GM21786 (cell line): ENCODE results near the gene UBE2Q1.

Experiments
- ATAC-seq: cut with Tn5 transposase; IDR thresholded peaks from one replicate; pipeline ENCODE4 v1.9.1; 2021; ENCODE audit not compliant: unreplicated experiment

UBE2Q1 gene

DNA sequence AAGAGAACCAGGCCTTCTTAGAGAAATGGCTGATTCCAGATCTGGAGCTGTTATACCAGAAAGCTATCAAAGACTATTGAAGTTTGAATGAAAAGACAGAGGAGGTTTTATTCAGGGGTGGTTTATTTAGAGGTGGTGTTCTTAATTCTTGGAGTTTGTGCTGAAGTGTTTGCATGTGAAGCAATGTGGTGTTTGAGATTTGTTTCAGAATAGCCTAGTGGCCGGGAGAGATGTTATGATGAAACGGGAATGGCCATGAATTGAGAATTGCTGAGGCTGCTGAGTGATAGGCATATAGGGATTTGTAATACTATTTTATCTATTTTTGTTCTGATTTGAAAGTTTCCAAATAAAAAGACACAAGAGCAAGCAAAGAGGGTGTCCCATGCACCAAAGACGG, 45.7 kb downstream of the UBE2Q1 start:
- ATAC-seq: no peak

DNA sequence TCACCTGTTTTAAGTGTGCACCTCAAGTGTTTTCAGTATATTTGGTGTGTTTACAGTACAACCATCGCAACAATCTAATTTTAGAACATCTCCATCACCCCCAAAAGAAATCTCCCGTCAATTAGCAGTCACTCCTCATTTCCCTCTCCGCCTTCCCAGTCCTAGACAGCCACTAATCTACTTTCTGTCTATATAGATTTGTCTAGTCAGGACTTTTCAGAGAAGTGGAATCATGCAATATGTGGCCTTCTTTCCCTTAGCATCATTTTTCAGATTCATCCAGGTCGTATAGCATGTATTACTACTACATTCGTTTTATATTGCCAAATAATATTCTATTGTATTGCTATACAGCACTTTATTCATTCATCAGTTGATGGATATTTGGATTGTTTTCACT, 54.6 kb downstream of the UBE2Q1 start:
- ATAC-seq: no peak

DNA sequence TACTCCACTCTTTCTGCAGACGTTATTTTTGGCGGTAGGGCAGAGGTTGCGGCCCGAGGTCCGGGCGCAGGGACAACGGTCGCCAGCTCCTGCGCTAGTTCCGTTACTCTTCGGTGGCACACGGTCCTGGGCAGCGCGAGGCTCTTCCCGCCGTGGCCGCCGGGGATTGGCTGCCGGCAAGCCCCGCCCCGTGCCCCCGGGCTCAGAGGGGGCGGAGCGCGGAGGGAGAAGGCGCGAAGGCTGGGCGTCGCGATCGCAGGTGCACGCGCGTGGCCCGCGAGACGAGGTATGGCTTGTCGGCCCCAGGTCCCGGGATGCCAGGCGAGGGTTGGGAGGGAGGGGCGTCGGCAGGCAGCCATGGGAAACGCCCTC, 55.7 kb downstream of the UBE2Q1 start:
- no peak for ATAC-seq

DNA sequence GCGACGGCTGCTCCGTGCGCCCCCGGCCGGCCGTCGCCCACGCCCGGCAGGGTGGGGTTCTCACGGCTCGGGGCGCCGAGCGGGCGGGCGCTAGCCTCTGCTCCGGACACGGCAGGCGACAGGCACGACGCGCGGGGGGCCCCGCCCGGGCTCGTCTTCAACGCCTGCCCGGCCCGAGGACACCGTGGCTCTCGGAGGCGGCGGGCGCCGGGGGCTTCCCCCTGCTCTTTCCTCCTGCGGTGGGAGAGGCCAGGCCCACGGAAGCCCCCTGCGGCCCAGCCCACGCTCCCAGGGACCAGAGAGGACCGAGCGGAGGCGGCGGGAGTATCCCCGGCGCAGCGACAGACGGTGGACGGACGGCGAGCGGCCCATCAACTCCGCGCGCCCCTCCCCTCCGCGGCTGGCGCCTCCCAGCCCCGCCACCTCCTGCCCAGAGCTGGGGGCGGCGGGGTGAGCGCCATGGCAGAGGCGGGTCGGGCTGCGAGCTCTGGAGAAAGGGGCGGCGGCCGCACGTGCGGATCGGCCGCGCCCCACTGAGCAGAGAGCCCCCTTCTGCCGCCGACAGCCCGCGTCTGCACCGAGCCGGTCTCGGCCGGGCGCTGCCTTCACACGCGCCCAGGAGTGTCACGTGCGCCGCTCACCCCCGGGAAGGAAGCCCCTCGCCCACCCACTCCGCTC, 56.3 kb downstream of the UBE2Q1 start, which contains the start of the genes SHE and TDRD10:
Gene SHE, minus strand, starts transcription at position 347 of the 678 bp plus-strand sequence. CDS start 386 bp downstream, outside the sequence.
Gene TDRD10, plus strand, starts transcription at position 154 of the 678 bp plus-strand sequence. CDS start 4,685 bp downstream, outside the sequence.
- ATAC-seq: no peak

DNA sequence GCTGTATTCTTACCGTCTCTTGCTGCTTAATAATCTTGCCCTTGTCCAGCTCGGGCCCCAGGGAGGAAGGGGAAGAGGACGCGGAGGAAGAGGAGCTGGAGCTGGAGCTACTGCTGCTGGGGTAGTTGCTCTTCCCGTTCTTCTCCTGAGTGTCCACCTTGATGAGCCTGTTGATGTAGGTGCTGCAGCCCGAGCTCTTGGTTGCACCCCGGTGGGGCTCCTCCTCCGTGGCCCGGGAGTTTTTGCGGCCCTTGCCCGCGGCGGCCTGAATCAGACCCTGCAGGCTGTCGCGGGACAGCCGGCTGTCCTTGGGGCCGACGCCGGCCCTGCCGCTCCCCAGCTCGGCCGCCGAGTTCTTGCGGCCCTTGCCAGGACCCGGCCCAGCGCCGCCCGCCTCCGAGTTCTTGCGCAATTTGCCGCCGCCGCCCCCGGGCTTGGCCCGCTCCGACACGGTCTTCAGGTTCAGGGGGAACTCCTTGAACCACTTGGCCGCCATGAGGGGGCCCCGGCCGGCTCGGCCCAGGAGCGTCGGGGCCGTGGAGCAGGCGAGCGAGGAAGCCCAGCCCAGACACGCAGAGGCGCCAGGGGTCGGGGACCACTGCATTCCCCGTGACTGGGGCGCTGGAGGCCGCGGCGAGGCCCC, 56.9 kb downstream of the UBE2Q1 start:
- no peak for ATAC-seq

DNA sequence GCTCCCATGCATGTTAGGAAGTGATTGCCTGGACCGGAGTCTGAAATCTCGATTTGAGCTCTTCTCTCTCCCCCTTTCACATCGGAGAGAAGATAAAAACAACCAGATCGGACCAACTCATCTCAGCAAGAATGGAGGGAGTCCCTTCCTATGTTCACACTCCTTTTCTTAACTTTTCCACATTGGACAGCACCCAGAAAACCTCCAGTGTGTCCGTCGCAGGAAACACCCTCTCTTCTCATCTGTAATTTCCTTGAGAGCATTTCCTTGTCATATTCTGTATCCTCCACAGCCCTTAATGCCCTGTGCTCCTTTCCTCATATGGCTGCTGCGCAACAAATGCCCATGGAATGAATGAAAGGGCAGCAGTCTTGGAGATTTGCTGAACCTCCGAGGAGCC, 57.9 kb downstream of the UBE2Q1 start:
- no peak for ATAC-seq

DNA sequence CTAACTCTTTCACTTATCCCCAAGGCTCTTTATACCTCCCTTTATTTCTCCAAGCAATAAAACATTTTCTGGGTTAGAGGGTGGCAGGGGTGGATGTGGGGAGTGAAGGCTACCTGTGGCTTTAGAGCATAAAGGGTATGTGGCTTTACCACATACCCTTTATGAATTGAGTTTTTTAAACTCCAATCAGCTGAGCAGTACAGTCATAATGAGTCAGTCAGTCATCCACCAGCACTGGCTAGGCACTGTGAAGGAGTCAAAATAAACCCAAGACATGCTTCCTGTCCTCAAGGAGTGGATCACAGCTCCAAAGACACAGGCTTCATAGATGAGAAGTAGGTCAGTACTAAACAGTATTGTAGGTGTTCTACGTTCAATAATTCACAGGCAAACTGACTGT, 59.0 kb downstream of the UBE2Q1 start:
- ATAC-seq: no peak
